Fibroblast of gingiva (primary cell): ENCODE measurements around the gene LAMA1.
"Not testable (repeated sequence)": the region's sequence is repeated elsewhere in the genome, so short reads cannot be mapped to it uniquely, and the experiment has no call there.

Experiments
- DNase-seq: peaks from one replicate; pipeline ENCODE4 v3.0.0-alpha.2; 2011; ENCODE audit warnings: low read depth

LAMA1 gene

GRCh38 chr18:7117390-7118355, at the start of gene LAMA1:
Gene LAMA1, minus strand, starts transcription at chr18:7117797. Its CDS starts 77 bp downstream, at chr18:7117720.
- DNase-seq, result peak; percentile 28

GRCh38 chr18:7165846-7166393, 48.3 kb upstream of the LAMA1 start:
- DNase-seq, result no peak

- DNase-seq, result peak; percentile 32
These were observed 46.9 kb upstream of the LAMA1 start for GRCh38 chr18:7164323-7165004.

- DNase-seq, result peak; percentile 11
These were observed 40.6 kb upstream of the LAMA1 start for GRCh38 chr18:7158216-7158615.

GRCh38 chr18:7157760-7158159, 40.2 kb upstream of the LAMA1 start:
- DNase-seq, result no peak

GRCh38 chr18:7155887-7156286, 38.3 kb upstream of the LAMA1 start:
- no peak for DNase-seq

GRCh38 chr18:7155092-7155491, 37.5 kb upstream of the LAMA1 start:
- DNase-seq, result no peak

GRCh38 chr18:7152440-7152839, 34.8 kb upstream of the LAMA1 start:
- DNase-seq, result peak; percentile 30

GRCh38 chr18:7147399-7147798, 29.8 kb upstream of the LAMA1 start:
- DNase-seq, result no peak

- no peak for DNase-seq
These were observed 28.5 kb upstream of the LAMA1 start for GRCh38 chr18:7146067-7146466.

GRCh38 chr18:7144921-7145320, 27.3 kb upstream of the LAMA1 start:
- not testable (repeated sequence) for DNase-seq

GRCh38 chr18:7141287-7141686, 23.7 kb upstream of the LAMA1 start:
- no peak for DNase-seq

GRCh38 chr18:7139409-7139808, 21.8 kb upstream of the LAMA1 start:
- DNase-seq, result no peak

GRCh38 chr18:7133181-7133580, 15.6 kb upstream of the LAMA1 start:
- DNase-seq, result peak; percentile 29

- no peak for DNase-seq
These were observed 15.0 kb upstream of the LAMA1 start for GRCh38 chr18:7132356-7133150.

- no peak for DNase-seq
These were observed 4.8 kb upstream of the LAMA1 start for GRCh38 chr18:7122376-7122775.

- no peak for DNase-seq
These were observed 706 bp downstream of the LAMA1 start for GRCh38 chr18:7116792-7117389.

- DNase-seq, result peak; percentile 21
These were observed 1.4 kb downstream of the LAMA1 start for GRCh38 chr18:7116001-7116730.

GRCh38 chr18:7112936-7113335, 4.7 kb downstream of the LAMA1 start:
- no peak for DNase-seq

- DNase-seq, result no peak
These were observed 6.5 kb downstream of the LAMA1 start for GRCh38 chr18:7111134-7111533.

GRCh38 chr18:7105943-7106342, 11.7 kb downstream of the LAMA1 start:
- DNase-seq, result no peak
